ENCODE measurements around the gene SLX4IP. TPM values are rescaled to one million over a fixed set of nuclear protein-coding genes. Genes with fewer than 3 reads are reported as not detected.
A peak's percentile ranks its signal among the peaks of the same experiment; 100 is the strongest.

Gene SLX4IP
- total RNA-seq, 4 donors from 2014 or later: 3.4 to 6.3 (median 3.9) TPM

DNA sequence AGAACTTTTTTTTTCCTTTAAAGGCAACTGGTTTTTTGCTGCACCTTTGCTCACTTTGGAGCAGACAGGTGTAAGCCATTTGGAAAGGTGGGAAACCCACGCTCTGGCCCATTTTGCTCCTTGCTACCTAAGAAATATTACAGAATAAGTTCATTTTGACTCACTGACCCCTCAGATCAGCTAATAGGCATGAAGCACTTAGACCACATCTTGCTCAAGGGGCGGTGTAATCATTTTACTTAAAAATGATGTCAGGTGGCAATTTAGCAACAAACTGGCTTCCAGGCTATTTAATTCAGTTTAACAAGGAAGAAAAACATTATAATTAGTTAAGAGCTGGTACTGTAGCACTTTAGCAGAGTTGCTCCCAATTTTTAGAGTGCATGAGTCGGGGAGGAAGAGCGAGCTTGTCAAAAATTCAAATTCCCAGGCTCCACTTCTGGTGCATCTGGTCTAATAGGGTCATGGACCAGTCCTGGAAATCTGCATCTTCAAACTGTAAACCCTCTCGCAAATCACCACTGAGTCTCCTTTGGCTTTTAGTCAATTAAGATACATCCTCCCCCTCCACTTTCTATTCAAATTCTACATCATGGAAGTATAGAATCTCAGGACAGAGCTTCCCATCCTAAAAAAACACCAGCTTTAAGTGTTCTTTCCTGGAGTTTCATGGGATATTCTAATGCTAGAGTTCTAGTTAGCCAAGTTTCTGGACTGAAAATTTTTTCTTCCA lies 200.5 kb downstream of the SLX4IP start:
- 69 to 81% methylated on average over 5 of the region's 5 CpGs for WGBS, 2 donors
- Histone ChIP-seq H3K27ac (peak overlapping the region; percentile 82 to 99 (median 90)), H3K27me3 (no peaks in the 10 kb centered on the region), H3K4me1 (peaks cover 48 to 100% (median 70%) of the 10 kb centered on the region in 3 donors), H3K9me3 (no peaks in the 10 kb centered on the region), H3K4me3 (no peak overlapping the region), H3K36me3 (peaks cover 3 to 32% (median 16%) of the 10 kb centered on the region in 3 donors)
- intact Hi-C loops (cut with DNase I): no loop called here
- no peak for DNase-seq
- no peak for TF ChIP-seq POLR2A (IDR thresholded peaks at IDR 0.05)
- TF ChIP-seq CTCF (IDR thresholded peaks at IDR 0.05): no peak

- peak overlapping the region; percentile 82 to 99 (median 90) for H3K27ac ChIP-seq
- intact Hi-C loops (cut with DNase I): no loop called here
- H3K4me1 ChIP-seq: peaks cover 47 to 100% (median 78%) of the 10 kb centered on the region in 3 donors
- H3K9me3 ChIP-seq: no peaks in the 10 kb centered on the region
- peaks cover 11 to 39% (median 19%) of the 10 kb centered on the region in 3 donors for H3K36me3 ChIP-seq
- DNase-seq: no peak
- no peak for TF ChIP-seq POLR2A (IDR thresholded peaks at IDR 0.05)
- no peak for TF ChIP-seq CTCF (IDR thresholded peaks at IDR 0.05)
- no peaks in the 10 kb centered on the region for H3K27me3 ChIP-seq
- no peak overlapping the region for H3K4me3 ChIP-seq
- 18 to 47% methylated on average over 5 of the region's 5 CpGs for WGBS, 2 donors
Observed at GRCh38 chr20:10636326-10636818, 201.3 kb downstream of the SLX4IP start.

- no peaks in the 10 kb centered on the region for H3K27me3 ChIP-seq
- H3K36me3 ChIP-seq: peaks cover 18 to 46% (median 22%) of the 10 kb centered on the region in 3 donors
- WGBS, 2 donors: 26 to 28% methylated on average over 4 to 5 of the region's 10 CpGs
- peaks cover 50 to 100% (median 80%) of the 10 kb centered on the region in 3 donors for H3K4me1 ChIP-seq
- intact Hi-C loops (cut with DNase I): no loop called here
- no peaks in the 10 kb centered on the region for H3K9me3 ChIP-seq
- H3K27ac ChIP-seq: peak overlapping the region; percentile 82 to 99 (median 90)
- no peak for DNase-seq
- no peak for TF ChIP-seq CTCF (IDR thresholded peaks at IDR 0.05)
- no peak for TF ChIP-seq POLR2A (IDR thresholded peaks at IDR 0.05)
- H3K4me3 ChIP-seq: no peak overlapping the region
Observed at GRCh38 chr20:10637031-10637559, 202.0 kb downstream of the SLX4IP start.

DNA sequence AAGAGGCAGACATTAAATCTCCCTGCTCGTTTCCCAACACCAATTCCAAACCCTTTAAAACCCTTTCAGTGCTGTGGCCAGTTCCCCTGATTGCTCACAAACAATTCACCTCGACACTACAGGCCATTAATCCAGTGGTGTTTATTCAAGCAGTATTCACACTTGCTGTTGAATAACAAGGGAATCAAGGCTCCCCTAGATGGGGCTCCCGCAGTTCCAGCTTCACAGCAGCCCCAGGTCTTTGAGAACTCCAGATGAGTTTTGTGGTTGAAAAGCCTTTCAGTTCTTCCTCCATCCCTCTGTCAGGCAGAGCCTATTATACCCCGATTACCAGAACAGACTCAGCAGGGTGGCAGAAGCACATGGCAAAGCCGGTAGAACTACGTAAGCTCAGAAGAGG lies 202.5 kb downstream of the SLX4IP start:
- WGBS, 2 donors: 24 to 34% methylated on average over 6 of the region's 6 CpGs
- H3K4me3 ChIP-seq: peak overlapping the region in 1 of 4 donors; percentile 8
- H3K27ac ChIP-seq: peak overlapping the region; percentile 82 to 99 (median 90)
- H3K27me3 ChIP-seq: no peaks in the 10 kb centered on the region
- DNase-seq: no peak
- peaks cover 21 to 51% (median 26%) of the 10 kb centered on the region in 3 donors for H3K36me3 ChIP-seq
- peaks cover 50 to 100% (median 78%) of the 10 kb centered on the region in 3 donors for H3K4me1 ChIP-seq
- intact Hi-C loops (cut with DNase I): no loop called here
- no peaks in the 10 kb centered on the region for H3K9me3 ChIP-seq
- TF ChIP-seq CTCF (IDR thresholded peaks at IDR 0.05) (no peak), POLR2A (IDR thresholded peaks at IDR 0.05) (no peak)

Measured in esophagus squamous epithelium (tissue), 5 donors.